GM12892 (cell line): ENCODE results near the gene MFAP5.

Experiments
- POLR2A ChIP-seq: IDR thresholded peaks from 2 replicates; pipeline ENCODE4 v1.6.1; 2011; ENCODE audit warnings: low read depth, low read length, control low read depth
- POLR2AphosphoS5 ChIP-seq: IDR thresholded peaks from 2 replicates; pipeline ENCODE4 v1.6.1; 2011; ENCODE audit warnings: low read depth, low read length, control low read depth

DNA sequence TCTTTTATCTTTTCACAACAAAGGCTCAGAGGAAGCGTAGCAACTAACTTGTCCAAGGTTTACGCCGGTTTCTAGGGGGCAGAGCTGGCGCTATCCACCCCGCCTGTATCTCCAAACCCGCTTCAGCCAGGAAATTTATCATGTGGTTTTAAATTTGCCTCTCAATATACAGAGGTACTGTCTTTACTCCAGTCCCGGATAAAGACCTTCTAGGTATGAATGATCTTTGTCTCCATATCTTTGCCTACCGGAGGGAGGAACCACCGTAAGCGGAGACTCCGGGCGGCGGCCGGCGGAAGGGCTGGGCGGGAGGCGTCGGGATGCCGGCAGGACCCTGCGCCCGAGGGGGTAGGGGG, 34.5 kb upstream of the MFAP5 start:
- TF ChIP-seq POLR2A (no peak), POLR2AphosphoS5 (no peak)
